NCI-H345 treated with DMSO at 0.1 percent for 48 hours (cell line): ENCODE data around the gene GIT2.

Experiments
- DNase-seq: peaks from one replicate; lab custom pipeline; 2025; ENCODE audit not compliant: unreplicated experiment; lab: John Stamatoyannopoulos, UW

Gene GIT2

DNA sequence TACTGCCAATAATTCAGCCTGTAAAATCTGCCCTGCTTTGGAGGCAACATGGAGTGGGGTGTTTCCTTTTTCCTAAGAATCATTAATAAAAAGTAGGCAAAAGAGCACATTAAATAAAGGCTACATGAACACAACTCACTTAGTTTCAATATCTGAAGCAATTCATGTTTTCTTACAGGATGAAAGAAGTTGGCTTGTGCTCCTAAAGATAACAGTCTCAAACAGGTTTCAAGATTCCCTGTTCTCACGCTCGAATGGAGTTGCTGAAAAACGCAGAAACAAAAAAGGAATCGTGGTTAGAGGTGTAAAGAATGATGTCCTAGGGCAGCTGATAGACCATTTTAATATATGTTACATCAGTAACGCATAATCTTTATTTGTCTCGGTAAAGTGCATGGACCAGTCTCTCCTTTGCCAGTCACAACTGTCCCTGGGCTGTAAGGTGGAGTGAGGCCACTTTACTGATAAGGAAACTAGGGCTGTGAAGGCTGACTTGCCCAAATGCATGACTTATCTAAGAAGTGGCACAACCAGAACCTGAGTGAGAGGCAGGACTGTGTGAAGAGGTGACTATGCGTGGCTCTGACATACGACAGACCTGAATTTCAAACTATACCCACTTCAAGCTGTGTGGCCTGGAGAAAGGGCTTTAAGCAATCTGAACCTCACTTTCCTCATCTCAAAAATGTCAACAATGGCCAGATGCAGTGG lies 12.6 kb downstream of the GIT2 start:
- DNase-seq, result no peak

DNA sequence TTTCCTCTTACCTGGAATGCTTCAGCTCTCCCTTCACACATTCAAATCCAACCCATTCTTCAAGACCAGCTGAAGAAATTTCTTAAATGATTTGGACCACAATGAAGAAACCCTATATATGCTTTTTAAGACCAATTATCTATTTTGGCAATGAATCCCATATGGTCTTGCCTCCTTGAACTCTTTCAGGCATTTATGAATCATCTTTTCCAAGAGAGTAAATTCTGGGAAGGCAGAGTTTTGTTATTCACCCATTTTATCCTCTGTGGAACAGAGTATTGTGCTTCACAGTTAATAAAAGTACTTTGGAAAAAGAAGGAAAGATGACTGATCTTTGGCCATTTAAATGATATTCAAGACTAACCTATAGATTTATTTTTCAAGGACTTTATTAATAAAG lies 14.0 kb downstream of the GIT2 start:
- DNase-seq, result no peak

DNA sequence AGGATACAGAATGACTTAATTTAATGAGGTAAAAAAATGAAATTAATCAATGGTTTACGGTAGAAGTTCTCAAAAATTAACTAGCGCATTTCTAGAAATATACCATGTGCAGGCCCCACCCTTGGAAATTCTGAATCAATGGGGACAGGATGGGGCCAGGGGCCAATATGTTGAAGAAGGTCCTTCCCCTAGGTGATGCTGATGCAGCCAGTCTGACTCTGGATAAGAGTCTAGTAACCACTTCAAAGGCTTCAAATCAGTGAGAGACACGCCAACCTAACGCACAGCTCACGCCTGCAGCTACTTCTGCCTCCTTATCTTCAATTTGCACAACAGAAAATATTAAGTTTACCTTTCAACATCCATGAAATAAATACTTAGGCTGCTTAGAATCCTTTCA lies 14.9 kb downstream of the GIT2 start:
- no peak for DNase-seq

DNA sequence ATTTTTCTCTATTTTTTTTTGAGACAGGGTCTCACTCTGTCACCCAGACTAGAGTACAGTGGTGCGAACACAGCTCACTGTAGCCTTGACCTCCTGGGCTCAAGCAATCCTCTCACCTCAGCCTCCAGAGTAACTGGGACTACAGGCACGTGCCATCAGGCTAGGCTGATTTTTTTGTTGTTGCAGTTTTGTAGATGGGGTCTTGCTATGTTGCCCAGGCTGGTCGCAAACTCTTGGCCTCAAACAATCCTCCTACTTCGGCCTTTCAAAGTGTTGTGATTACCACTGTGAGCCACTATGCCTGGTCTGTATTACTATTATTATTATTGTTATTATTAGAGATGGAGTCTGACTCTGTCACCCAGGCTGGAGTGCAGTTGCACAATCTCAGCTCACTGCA lies 23.3 kb downstream of the GIT2 start:
- DNase-seq, result no peak

DNA sequence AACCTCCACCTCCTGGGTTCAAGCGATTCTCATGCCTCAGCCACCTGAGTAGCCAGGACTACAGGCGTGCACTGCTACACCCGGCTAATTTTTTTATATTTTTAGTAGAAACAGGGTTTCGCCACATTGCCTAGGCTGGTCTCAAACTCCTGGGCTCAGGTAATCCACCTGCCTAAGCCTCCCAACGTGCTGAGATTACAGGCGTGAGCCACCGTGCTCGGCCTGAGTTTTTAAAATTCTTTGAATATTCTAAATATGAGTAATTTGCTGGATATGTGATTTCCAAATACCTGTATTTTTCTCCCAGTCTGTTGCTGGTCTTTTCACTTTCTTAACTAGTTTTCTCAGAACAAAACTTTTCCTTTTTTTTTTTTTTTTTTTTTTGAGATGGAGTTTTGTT lies 27.4 kb downstream of the GIT2 start:
- DNase-seq, result no peak

DNA sequence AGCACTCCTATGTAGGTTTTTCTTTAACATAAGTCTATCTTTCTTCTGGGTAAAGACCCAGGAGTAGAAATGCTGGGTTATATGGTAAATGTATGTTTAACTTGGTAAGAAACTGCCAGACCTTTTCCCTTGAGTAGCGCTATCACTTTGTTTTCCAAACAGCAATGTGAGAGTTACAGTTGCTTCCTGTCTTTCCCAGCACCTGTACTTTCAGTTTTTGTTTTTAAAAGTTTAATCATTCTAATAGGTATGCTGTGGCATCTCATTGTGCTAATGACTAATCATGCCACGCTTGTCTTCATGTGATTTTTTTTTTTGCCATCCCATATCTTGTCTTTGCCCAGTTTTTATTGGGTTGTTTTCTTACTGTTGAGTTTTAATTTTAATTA lies 28.1 kb downstream of the GIT2 start:
- no peak for DNase-seq

DNA sequence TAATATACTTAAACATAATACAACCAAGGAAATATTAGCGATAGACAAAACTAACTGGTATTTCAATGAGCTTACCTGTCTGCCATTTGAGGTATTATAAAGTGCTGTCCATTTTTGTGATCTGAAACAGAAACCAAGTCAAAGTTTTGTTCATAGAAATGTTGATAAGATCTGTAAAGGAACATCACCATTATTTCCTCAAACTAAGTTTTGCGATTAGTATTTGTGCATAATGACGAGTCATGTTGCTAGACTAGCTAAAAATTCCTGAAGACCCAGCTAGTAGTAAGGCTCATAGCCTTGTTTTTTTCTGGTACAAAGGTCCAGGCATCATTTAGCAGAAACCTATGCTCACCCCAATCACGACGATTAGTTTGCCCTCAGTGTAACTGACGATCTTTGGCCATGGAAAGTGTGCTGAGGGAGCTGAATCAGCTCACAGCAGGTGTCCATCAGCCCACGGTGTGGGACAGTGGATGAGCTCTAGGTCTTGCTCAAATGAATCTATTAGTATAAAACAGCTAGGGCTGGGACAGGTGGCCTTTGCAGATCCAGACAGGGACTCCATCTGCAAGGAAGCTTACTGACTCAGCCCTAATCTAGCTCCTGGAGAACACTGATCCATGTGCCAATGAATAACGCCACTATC lies 28.7 kb downstream of the GIT2 start:
- DNase-seq, result no peak

DNA sequence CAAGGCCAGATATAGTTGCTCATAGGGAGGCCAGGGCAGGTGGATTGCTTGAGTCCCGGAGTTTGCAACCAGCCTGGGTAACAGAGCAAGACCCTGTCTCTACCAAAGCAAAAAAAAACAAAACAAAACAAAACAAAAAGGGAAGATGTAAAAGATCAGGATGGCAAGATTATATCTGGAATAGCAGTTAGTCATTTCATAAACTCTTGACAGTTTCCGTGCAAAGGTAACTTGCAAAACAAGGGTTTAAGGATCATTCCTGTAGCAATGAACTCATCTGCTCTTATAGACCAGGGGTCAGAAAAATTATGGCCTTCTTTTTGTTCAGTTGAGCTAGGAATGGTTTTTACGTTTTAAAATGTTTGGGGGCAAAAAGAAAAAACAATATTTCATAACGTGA lies 29.6 kb downstream of the GIT2 start:
- no peak for DNase-seq

DNA sequence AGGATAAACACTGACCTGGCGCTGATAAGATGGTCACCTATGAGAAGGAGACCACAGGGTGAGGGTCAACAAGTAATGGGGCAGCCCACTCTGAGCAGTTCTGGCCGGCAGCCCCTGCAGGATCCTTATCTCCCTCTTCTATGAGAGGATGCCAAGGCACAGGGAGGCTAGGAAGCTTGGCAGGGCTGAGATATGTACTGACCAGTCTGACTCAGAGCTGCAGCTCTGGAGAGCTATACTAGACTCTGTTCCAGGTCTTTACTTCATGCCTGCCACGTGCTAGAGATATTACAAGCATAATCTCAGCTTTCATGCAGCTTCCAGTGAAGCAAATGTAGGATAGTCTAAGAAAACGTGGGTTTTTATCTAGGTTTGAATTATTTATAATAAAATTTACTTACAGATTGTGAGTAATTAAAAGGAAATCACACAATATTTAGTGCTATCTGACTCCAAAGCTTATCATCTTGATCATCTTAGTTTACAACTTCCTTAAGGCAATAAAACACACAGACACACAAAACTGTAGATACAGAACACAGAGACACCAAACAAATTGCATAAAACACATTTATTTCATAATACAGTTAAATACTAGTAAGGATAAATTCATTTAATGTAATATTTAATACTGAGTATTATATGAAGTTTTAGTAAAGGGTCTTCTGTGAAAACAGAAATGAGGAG lies 32.3 kb downstream of the GIT2 start:
- DNase-seq, result no peak

DNA sequence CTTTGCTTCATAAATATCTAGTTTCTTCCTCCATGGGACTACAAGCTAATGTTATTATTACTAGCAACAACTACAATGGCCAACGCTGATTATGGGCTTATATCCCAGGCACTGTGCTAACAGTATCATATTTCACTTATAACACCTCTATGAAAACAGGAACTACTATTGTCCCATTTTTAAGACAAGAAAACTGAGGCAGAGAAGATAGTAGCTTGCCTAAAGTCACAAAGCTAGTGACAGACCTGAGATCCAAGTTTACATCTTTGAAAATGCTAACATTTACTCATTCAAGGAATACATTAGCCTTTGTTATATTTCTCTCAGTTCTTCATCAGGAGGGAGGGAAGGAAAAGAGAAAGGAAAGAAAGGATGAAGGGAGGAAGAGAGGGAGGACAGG lies 32.8 kb downstream of the GIT2 start:
- no peak for DNase-seq

DNA sequence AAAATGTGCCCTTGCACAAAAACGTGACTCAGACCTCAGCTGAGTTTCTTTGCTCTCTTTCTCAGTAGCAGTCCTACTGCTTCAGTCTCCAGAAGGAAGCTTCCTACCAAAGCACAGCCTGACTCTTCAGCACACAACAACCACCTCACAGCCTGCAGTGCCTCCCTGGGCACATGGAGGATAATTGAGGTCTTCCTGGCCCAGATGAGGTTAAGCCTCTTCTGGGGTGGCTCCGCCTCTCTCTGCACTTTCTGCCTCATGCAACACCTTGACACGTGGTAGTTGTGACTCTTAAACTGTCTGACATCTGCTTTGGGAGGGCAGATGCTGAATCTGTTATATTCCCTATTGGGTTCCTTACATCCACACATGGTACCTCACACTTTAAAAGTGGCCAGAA lies 33.8 kb downstream of the GIT2 start:
- no peak for DNase-seq

DNA sequence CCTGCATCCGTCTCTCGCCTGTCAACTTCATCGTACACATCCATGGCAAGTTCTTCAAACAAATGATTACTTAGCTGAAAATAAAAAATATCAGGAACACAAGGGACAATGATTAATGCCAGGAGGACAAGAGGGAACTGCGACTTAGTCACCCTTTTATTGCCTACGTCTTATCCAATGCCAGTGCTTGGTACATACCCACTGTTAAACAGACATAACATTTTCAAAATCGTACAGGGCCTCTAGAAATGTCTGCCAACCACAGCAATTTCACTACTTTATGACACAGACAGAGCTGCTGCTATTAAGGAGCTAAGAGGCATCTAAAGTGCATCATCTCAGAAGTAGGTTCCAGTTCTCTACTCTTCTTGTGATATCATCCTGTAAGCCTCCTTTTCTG lies 34.6 kb downstream of the GIT2 start:
- no peak for DNase-seq

DNA sequence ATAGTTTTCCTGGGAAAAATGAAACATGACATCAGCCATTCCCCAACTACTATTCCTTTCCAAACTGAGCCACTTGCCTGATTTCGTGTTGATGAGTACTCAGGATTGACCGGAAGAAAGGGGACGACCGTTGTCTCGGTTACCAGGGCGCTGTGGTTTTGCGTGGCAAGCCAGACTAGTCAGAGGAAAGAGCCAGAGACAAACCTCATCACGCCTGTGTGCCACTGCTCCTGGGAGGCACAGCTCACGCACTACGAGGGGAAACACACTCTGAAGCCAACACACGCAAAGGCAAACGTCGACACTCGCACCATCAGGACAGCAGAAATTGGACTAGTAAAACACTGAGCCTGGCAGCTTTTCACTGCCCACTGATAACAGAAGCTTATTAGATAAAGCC lies 35.0 kb downstream of the GIT2 start:
- DNase-seq, result no peak

DNA sequence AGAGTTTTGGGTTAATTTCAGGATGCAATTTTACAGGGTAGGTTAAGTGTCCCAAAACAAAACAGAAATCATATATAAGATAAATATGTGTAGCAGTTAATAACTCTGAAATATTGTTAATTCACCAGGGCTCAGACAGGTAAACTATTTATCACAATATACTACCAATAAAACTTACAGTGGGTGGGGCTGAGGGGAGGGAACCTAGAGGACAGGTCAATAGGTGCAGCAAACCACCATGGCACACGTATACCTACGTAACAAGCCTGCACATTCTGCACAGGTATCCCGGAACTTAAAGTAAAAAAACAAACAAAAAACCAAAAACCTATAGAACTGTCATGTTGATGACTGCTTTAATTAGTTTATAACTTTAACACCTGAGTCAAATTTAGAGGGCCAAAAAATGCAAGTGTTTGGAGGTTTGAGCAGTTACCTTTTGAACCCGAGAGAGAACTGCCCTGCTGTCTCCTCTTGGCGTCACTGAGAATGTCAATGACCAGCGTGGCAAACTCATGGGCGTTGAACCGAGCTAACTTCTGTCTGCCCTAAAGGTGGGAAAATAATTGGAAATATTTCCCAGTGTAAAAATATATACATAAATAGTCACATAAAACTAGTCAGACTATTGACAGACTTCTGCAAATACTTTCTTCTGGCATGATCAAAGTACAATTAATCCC lies 36.6 kb downstream of the GIT2 start:
- DNase-seq, result no peak

DNA sequence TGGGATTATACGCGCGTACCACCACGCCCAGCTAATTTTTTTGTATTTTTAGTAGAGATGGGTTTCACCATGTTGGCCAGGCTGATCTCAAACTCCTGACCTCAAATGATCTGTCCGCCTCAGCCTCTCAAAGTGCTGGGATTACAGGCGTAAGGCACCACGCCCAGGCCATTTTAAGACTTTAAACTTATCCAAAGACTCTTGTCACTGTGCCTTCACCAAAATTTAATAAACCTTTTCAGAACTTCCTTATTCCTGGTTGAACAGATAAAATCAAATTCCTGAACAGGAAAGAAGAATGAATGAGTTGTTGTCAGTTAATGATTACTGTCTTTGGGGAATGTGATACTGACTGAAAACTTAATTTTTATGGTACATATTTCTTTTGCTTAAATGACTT lies 37.8 kb downstream of the GIT2 start:
- DNase-seq, result no peak

DNA sequence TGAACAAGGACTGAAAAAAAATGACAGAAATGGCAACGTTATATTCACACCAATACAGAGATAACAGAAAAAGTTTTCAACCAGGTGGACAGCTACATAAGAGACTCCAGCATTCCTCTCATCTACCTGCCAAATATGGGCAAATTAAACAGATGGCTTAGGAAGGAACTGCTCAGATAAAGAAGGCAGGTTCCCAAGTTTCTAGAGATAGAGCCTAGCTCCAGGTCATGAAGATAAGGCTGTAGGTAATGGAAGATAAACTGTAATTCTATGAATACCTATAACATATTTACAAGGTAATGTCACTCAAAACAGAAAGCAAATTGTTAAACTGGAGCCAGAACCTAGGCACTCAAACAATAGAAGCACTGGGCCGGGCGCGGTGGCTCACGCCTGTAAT lies 42.5 kb downstream of the GIT2 start:
- DNase-seq, result no peak

DNA sequence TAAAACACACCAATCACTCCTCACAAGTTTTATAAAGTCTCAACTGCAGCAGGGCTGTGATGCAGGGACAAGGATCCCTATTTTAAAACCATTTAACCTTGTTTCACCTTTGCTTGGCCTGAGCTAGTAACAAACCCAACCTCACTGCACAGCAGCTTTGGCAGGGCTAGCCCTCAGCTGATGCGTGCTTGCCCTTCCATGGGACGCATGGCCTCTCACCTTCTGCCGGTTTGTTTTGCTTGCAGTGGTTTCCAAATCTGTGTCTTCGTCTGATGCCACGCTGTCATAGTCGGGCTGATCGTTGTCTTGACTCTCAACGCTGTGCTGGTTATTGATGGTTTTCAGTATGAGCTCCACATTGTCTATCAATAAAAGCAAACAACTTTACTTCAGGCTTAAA lies 43.3 kb downstream of the GIT2 start:
- DNase-seq, result no peak

DNA sequence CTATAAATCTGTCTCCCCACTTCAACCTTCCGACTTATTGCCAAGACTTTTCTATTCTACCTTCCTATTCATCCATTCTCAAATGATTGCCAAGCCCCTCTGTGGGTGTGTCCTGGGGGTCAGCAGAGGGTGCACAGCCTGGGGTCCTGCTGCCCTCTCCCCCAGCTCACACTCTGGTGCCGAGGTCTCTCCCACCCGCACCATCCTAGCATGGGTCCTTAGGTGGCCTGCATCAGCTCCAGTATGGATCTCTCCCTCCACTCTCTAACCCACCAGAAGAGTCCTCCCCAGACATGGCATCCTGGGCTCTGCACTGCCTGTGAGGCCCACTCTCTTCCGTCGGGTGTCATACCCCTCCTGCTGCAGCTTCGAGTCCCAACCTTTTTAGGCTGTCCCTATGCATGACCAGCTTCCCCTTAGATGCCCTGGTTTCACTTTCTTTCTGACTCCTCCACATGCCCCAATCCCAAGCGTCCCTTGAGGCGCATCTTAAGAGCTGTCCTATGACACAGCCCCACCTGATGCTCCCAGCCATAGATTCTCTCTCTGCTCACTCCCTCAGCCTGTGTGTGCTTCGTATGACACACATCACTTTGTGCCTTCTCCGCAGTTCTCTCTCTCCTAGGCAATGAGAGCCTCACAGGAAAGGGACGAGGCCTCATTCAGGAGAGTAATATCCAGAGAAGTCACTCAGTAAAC lies 43.9 kb downstream of the GIT2 start:
- DNase-seq, result no peak

DNA sequence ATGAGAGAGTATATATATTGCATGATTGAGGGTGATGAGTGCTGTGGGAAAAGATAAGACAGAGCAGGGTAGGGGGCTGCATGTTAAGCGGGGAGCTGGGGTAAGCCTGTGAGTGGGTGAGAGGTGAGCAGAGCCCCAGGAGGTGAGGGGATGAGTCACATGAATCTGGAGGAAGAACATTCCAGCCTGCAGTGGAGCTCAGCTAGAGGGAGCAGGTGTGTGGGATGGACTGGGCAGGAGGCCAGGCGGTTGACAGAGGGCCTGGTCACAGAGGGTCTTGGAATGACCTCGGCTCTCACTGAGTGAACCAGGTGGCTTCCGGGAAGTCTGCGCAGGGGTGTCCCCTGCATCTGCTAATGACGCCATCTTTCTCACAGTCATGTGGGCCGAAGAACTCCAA lies 44.4 kb downstream of the GIT2 start:
- no peak for DNase-seq

DNA sequence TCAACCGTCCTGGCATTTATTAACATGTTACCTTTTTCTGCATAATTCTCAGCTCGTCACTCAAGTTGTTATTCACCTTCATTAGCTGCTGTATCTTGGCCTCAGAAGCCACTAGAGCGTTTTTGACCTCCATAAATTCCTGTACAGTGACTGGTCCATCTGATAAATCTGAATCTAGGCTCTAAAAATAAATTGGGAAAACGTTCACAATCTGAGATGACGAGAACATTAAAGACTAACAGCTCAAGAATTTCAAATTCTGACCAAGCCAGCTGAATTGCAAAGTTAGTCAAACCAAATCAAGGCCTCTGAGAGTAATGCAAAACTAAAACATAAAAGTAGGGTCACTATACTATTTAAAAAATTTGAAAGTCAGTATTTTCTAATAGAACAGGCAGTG lies 45.0 kb downstream of the GIT2 start:
- no peak for DNase-seq

DNA sequence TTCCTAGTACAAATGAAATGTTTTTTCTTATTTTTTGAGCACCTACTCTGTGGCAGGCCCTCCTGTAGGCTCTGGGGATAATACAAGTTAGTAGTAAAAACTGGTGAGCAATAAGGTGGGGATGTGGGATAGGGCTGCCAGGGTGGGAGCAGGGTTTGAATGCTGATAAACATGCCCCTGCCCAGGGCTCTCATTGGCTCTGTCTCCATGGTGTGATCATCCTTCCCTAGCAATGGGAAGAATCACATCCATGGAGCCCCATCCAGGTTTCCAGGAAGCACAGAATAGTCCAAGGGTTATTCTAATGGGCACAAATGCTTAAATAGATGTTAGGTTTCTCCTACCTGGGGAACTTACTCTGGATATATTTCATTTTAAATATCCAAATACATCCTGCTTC lies 45.5 kb downstream of the GIT2 start:
- no peak for DNase-seq
